Neural cell (in vitro differentiated cells): ENCODE data around the gene BBS1.

ENCODE experiments used
- CTCF ChIP-seq: fragments of 450-650 bp; IDR thresholded peaks from 2 replicates; pipeline ENCODE4 v1.5.1; 2014; ENCODE audit warnings: antibody characterized with exemption, mild to moderate bottlenecking, moderate library complexity; ENCODE audit not compliant: poor library complexity, severe bottlenecking
- EP300 ChIP-seq: fragments of 450-650 bp; conservative IDR thresholded peaks from 2 replicates; pipeline ENCODE4 v1.6.1; 2014; ENCODE audit warnings: antibody characterized with exemption, mild to moderate bottlenecking, moderate library complexity; ENCODE audit not compliant: poor library complexity, severe bottlenecking
- POLR2AphosphoS5 ChIP-seq: IDR thresholded peaks from 2 replicates; pipeline ENCODE4 v1.6.1; 2012
- REST ChIP-seq: IDR thresholded peaks from 2 replicates; pipeline ENCODE4 v1.6.1; 2012; ENCODE audit warnings: borderline replicate concordance
- SMC3 ChIP-seq: fragments of 450-650 bp; conservative IDR thresholded peaks from 2 replicates; pipeline ENCODE4 v1.6.1; 2014; ENCODE audit warnings: antibody characterized with exemption, mild to moderate bottlenecking, moderate library complexity; ENCODE audit not compliant: poor library complexity

GRCh38 chr11:66566221-66566620 is 55.8 kb downstream of the BBS1 start:
- TF ChIP-seq EP300 (no peak), CTCF (no peak), REST (no peak), POLR2AphosphoS5 (no peak), SMC3 (no peak)
